ENCODE data around the gene STX16.

DNA sequence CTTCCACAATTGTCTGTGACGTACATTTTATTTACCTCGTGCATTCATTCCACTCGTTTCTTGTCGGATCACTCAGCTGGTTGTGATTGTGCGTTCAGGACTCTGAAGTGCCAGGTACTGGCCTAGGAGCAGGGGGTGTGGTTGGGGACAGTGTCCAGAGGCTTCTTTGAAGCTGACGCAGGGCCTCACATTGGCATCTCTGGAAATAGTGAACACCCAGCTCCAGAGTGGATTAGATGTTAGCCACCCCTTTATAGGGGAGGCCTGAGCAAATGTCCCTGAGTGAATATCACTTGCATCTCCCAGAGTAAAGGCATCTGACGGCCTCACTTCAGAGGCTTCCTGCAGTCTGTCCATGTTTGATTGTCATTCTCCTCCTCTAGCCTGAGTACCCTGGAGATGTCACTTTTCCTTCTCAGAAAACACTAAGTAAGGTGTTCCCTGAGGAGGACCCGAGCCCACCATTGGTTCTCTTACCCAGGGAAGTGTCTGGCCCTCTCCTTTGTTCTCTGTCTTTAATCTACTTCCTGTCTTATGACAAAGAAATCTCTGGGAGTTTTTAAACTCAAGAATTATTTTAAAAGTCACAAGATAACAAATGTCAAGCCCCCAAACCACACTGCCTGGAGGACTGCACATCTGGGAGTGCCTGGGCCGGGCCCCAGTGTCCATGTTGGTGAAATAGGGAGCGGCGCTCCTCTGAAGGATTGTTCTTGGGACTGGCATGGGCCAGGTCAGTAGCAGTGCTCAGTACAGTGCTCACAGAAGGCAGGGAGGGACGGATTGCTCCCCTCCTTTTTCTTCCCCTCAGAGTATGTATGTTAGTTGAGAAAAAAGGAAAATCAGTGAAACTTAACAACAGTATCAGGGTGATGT, 10.8 kb downstream of the STX16 start:
- TF ChIP-seq, protein P1, sequence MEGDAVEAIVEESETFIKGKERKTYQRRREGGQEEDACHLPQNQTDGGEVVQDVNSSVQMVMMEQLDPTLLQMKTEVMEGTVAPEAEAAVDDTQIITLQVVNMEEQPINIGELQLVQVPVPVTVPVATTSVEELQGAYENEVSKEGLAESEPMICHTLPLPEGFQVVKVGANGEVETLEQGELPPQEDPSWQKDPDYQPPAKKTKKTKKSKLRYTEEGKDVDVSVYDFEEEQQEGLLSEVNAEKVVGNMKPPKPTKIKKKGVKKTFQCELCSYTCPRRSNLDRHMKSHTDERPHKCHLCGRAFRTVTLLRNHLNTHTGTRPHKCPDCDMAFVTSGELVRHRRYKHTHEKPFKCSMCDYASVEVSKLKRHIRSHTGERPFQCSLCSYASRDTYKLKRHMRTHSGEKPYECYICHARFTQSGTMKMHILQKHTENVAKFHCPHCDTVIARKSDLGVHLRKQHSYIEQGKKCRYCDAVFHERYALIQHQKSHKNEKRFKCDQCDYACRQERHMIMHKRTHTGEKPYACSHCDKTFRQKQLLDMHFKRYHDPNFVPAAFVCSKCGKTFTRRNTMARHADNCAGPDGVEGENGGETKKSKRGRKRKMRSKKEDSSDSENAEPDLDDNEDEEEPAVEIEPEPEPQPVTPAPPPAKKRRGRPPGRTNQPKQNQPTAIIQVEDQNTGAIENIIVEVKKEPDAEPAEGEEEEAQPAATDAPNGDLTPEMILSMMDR (IDR thresholded peaks at IDR 0.05), result no peak
- TF ChIP-seq, protein P2, sequence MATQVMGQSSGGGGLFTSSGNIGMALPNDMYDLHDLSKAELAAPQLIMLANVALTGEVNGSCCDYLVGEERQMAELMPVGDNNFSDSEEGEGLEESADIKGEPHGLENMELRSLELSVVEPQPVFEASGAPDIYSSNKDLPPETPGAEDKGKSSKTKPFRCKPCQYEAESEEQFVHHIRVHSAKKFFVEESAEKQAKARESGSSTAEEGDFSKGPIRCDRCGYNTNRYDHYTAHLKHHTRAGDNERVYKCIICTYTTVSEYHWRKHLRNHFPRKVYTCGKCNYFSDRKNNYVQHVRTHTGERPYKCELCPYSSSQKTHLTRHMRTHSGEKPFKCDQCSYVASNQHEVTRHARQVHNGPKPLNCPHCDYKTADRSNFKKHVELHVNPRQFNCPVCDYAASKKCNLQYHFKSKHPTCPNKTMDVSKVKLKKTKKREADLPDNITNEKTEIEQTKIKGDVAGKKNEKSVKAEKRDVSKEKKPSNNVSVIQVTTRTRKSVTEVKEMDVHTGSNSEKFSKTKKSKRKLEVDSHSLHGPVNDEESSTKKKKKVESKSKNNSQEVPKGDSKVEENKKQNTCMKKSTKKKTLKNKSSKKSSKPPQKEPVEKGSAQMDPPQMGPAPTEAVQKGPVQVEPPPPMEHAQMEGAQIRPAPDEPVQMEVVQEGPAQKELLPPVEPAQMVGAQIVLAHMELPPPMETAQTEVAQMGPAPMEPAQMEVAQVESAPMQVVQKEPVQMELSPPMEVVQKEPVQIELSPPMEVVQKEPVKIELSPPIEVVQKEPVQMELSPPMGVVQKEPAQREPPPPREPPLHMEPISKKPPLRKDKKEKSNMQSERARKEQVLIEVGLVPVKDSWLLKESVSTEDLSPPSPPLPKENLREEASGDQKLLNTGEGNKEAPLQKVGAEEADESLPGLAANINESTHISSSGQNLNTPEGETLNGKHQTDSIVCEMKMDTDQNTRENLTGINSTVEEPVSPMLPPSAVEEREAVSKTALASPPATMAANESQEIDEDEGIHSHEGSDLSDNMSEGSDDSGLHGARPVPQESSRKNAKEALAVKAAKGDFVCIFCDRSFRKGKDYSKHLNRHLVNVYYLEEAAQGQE (IDR thresholded peaks at IDR 0.05; ENCODE audit: insufficient read depth in 1 of 2, low read depth in 2 of 2, low read length in 1 of 2), result no peak
- TF ChIP-seq POLR2AphosphoS5 (IDR thresholded peaks at IDR 0.05; ENCODE audit: low read depth, low read length), result no peak
